Esophagus squamous epithelium (tissue), 5 donors: ENCODE measurements around the gene TFDP3. TPM values are rescaled to one million over a fixed set of nuclear protein-coding genes. Genes with fewer than 3 reads are reported as not detected.

Experiments used
- DNase-seq: peaks from one replicate; lab custom pipeline; 2025; lab: John Stamatoyannopoulos, UW
- H3K27ac ChIP-seq, 4 donors: fragments of 200-600 bp; sonication (generic); one replicate each; pipeline ENCODE4 v1.5.1; 2016 to 2019; ENCODE audit warnings: mild to moderate bottlenecking in 1 of 4
- H3K27me3 ChIP-seq, 4 donors: fragments of 200-600 bp; sonication (generic); 1 replicate in 3 of 4; 2 replicates in 1 of 4; pipeline versions ENCODE4 v1.5.1 to v1.6.0; 2017 to 2021; ENCODE audit warnings: antibody characterized with exemption in 1 of 4
- H3K36me3 ChIP-seq, 3 donors: fragments of 200-600 bp; sonication (generic); one replicate each; pipeline ENCODE4 v1.5.1; 2016 to 2019
- H3K4me1 ChIP-seq, 3 donors: fragments of 200-600 bp; sonication (generic); one replicate each; pipeline ENCODE4 v1.5.1; 2017 to 2019
- H3K4me3 ChIP-seq, 4 donors: fragments of 200-600 bp; sonication (generic); 1 replicate in 3 of 4; 2 replicates in 1 of 4; pipeline ENCODE4 v1.5.1; 2016 to 2019; ENCODE audit warnings: mild to moderate bottlenecking in 2 of 4, moderate library complexity in 1 of 4
- H3K9me3 ChIP-seq, 3 donors: fragments of 200-600 bp; sonication (generic); one replicate each; pipeline ENCODE4 v1.5.1; 2016 to 2019
- POLR2A ChIP-seq, 4 donors: fragments of 450-650 bp; IDR thresholded peaks; one replicate each; pipeline ENCODE4 v1.6.1; 2017; ENCODE audit warnings: antibody characterized with exemption in 4 of 4, mild to moderate bottlenecking in 4 of 4, moderate library complexity in 3 of 4
- WGBS, 2 donors: methylation state at CpG; one replicate each; pipeline ENCODE4 v1.1.5; 2018; 5-methylcytosine and 5-hydroxymethylcytosine counted together
- intact Hi-C: fragments of 100-400 bp; cut with DNase I; formaldehyde crosslinking; loops from one replicate; pipeline ENCODE4 v1.15.0; 2022
- total RNA-seq, 4 donors: library from RNA; depleted of rRNA; stranded (reverse); fragments of >200 nt; gene quantifications; one replicate each; pipeline ENCODE4 v1.1.0, GENCODE V29; 2016
- TF ChIP-seq, protein P1 (sequence below), 6 experiments: fragments of 450-650 bp in 4 of 6; fragments of 200-600 bp in 2 of 6; sonication (generic) in 2 of 6; IDR thresholded peaks; one replicate each; pipeline ENCODE4 v1.5.1; 2016 to 2019; ENCODE audit warnings: antibody characterized with exemption in 6 of 6, mild to moderate bottlenecking in 4 of 6, moderate library complexity in 4 of 6
- donor health status: DM: yes; HTN: yes; CAD: no.

TFDP3 gene, protein sequence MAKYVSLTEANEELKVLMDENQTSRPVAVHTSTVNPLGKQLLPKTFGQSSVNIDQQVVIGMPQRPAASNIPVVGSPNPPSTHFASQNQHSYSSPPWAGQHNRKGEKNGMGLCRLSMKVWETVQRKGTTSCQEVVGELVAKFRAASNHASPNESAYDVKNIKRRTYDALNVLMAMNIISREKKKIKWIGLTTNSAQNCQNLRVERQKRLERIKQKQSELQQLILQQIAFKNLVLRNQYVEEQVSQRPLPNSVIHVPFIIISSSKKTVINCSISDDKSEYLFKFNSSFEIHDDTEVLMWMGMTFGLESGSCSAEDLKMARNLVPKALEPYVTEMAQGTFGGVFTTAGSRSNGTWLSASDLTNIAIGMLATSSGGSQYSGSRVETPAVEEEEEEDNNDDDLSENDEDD
- total RNA-seq: not detected

DNA sequence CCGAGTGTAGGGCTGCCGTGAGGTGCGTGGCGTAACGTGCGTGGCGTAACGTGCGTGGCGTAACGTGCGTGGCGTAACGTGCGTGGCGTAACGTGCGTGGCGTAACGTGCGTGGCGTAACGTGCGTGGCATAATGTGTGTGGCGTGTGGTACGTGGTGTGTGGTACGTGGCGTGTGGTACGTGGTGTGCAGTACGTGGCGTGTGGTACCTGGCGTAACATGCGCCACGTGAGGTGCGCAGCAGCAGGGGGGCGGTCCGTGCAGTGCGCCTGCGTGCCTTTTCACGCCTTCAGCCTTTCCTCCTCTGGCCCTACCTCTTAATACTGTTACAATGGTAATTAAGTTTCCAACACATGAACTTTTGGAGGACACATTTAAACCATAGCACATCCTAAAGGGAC is at the start of gene TFDP3:
Gene TFDP3 (minus strand): TSS at position 26 of the 400 bp plus-strand sequence. CDS start 95 bp downstream, outside the sequence.
- DNase-seq: no peak

DNA sequence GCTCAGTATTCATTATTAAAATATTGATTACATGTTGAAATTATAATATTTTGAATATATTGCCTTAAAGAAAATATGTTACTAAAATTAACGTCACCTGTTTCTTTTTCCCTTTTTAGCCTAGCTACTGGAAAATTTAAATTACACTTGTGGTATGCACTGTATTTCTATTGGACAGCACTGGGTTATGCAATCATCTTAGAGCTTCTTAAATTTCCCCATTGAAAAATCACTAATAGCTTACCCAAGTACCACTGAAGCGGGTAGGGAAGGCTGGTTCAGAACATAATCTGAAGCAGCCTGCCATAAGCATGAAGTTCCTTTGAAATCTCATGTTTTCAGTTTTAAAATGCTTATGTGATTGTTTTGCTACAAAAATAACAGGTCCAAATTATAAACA is 49.5 kb upstream of the TFDP3 start:
- Histone ChIP-seq H3K4me1 (no peaks in the 10 kb centered on the region), H3K9me3 (no peaks in the 10 kb centered on the region), H3K36me3 (no peaks in the 10 kb centered on the region), H3K27ac (no peak overlapping the region), H3K27me3 (no peaks in the 10 kb centered on the region), H3K4me3 (no peak overlapping the region)
- WGBS, 2 donors: 57 to 88% methylated on average over 2 of the region's 2 CpGs
- intact Hi-C loops: no loop called here
- no peak for DNase-seq
- TF ChIP-seq, protein P1, sequence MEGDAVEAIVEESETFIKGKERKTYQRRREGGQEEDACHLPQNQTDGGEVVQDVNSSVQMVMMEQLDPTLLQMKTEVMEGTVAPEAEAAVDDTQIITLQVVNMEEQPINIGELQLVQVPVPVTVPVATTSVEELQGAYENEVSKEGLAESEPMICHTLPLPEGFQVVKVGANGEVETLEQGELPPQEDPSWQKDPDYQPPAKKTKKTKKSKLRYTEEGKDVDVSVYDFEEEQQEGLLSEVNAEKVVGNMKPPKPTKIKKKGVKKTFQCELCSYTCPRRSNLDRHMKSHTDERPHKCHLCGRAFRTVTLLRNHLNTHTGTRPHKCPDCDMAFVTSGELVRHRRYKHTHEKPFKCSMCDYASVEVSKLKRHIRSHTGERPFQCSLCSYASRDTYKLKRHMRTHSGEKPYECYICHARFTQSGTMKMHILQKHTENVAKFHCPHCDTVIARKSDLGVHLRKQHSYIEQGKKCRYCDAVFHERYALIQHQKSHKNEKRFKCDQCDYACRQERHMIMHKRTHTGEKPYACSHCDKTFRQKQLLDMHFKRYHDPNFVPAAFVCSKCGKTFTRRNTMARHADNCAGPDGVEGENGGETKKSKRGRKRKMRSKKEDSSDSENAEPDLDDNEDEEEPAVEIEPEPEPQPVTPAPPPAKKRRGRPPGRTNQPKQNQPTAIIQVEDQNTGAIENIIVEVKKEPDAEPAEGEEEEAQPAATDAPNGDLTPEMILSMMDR (IDR thresholded peaks at IDR 0.05): no peak
- TF ChIP-seq POLR2A (IDR thresholded peaks at IDR 0.05): no peak

More for the DNA sequence above, at the start of gene TFDP3:
- no peak within 1 kb of the TSS for H3K4me3 ChIP-seq
- H3K36me3 ChIP-seq: no peaks in the 10 kb centered on the region
- intact Hi-C loops: no loop called here
- 92 to 98% methylated on average over 11 to 40 of the region's 40 CpGs for WGBS, 2 donors
- TF ChIP-seq, protein P1 (IDR thresholded peaks at IDR 0.05): no peak
- TF ChIP-seq POLR2A (IDR thresholded peaks at IDR 0.05): no peak
- H3K27me3 ChIP-seq: no peaks in the 10 kb centered on the region
- no peaks in the 10 kb centered on the region for H3K9me3 ChIP-seq
- no peaks in the 10 kb centered on the region for H3K4me1 ChIP-seq
- no peak within 1 kb of the TSS for H3K27ac ChIP-seq

DNA sequence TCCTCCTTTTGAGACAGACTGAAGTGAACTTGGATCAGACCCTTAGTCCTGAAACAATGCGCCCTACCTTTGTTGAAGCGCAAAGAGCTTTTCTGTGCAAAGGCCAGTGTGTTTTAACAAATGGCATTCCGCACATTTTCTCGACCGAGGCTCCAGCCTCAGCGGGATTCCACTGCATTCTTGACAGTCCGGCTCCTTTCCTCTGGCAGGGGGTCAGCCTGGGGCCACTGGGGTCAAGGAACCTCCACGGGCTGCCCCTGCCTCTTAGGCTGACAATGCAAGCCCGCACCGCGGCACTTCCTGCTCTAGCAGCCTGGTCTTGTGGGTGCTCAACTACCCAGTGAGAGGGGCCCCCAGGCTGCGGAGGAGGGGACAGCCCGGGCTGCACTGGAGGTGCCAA is 47.2 kb upstream of the TFDP3 start:
- no peaks in the 10 kb centered on the region for H3K36me3 ChIP-seq
- H3K4me1 ChIP-seq: no peaks in the 10 kb centered on the region
- H3K9me3 ChIP-seq: no peaks in the 10 kb centered on the region
- H3K27ac ChIP-seq: no peak overlapping the region
- 32% methylated on average over 6 of the region's 13 CpGs; no CpG with 5 or more reads in 1 of the 2 donors for WGBS, 2 donors
- intact Hi-C loops: no loop called here
- no peak for DNase-seq
- H3K27me3 ChIP-seq: peaks cover 0 to 9% (median 0%) of the 10 kb centered on the region in 4 donors
- no peak for TF ChIP-seq POLR2A (IDR thresholded peaks at IDR 0.05)
- TF ChIP-seq, protein P1 (IDR thresholded peaks at IDR 0.05): no peak
- H3K4me3 ChIP-seq: no peak overlapping the region

DNA sequence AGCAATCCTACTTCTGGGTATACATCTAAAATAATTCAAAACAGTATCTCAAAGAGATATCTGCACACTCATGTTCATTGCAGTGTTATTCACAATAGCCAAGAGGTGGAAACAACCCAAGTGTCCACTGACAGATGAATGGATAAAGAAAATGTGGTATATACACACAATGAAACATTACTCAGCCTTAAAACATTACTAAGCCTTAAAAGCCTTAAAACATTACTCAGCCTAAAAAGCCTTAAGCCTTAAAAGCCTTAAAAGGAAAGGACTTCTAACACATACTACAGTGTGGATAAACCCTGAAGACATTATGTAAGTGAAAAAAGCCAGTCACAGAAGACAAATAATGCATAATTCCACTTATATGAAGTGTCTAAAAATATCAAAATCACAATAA is 40.3 kb upstream of the TFDP3 start:
- peak overlapping the region in 1 of 4 donors; percentile 13 for H3K27ac ChIP-seq
- DNase-seq: no peak
- TF ChIP-seq, protein P1 (IDR thresholded peaks at IDR 0.05): no peak
- no peak for TF ChIP-seq POLR2A (IDR thresholded peaks at IDR 0.05)

DNA sequence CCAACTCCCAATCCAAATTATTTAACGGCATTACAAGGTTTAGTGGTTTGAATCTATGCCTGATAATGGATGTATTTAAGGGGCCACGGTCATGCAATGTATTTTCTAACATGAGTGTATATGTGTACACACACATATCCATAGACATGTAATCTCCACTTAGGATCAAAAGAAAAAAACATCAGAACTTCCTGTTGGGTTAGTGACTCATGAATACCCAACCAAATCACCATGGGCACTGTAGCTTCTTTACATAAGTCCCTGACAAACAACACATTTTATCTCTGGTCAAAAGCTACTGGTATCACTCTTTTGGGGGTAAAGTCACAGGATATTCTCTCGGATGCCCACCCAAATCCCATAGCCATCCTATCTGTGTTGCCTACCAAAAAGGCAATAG is 36.5 kb upstream of the TFDP3 start:
- no peak for DNase-seq
- no peak overlapping the region for H3K27ac ChIP-seq
- no peak for TF ChIP-seq POLR2A (IDR thresholded peaks at IDR 0.05)
- TF ChIP-seq, protein P1 (IDR thresholded peaks at IDR 0.05): no peak
- intact Hi-C loops: no loop called here
- H3K4me1 ChIP-seq: peaks cover 0 to 8% (median 0%) of the 10 kb centered on the region in 3 donors
- no peaks in the 10 kb centered on the region for H3K36me3 ChIP-seq
- WGBS, 2 donors: 55 to 63% methylated on average over 2 to 3 of the region's 3 CpGs
- H3K9me3 ChIP-seq: no peaks in the 10 kb centered on the region
- H3K27me3 ChIP-seq: peaks cover 0 to 7% (median 1%) of the 10 kb centered on the region in 4 donors
- H3K4me3 ChIP-seq: no peak overlapping the region

More for the DNA sequence above, 40.3 kb upstream of the TFDP3 start:
- intact Hi-C loops: no loop called here
- H3K4me3 ChIP-seq: no peak overlapping the region
- peaks cover 0 to 17% (median 1%) of the 10 kb centered on the region in 4 donors for H3K27me3 ChIP-seq
- no peaks in the 10 kb centered on the region for H3K36me3 ChIP-seq
- H3K9me3 ChIP-seq: no peaks in the 10 kb centered on the region
- H3K4me1 ChIP-seq: peaks cover 0 to 8% (median 0%) of the 10 kb centered on the region in 3 donors
